ENCODE data around the gene KRTAP5-7.
"Not testable (repeated sequence)": the region's sequence is repeated elsewhere in the genome, so short reads cannot be mapped to it uniquely, and the experiment has no call there.

KRTAP5-7 gene, protein sequence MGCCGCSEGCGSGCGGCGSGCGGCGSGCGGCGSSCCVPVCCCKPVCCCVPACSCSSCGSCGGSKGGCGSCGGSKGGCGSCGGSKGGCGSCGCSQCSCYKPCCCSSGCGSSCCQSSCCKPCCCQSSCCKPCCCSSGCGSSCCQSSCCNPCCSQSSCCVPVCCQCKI

GRCh38 chr11:71526796-71527575 is at the start of gene KRTAP5-7:
Gene KRTAP5-7, plus strand, starts transcription at chr11:71527267. Its CDS starts 34 bp downstream, at chr11:71527301.
- DNase-seq, result not testable (repeated sequence)

- no peak for DNase-seq
Measured at GRCh38 chr11:71477641-71478527, 49.2 kb upstream of the KRTAP5-7 start.

DNA sequence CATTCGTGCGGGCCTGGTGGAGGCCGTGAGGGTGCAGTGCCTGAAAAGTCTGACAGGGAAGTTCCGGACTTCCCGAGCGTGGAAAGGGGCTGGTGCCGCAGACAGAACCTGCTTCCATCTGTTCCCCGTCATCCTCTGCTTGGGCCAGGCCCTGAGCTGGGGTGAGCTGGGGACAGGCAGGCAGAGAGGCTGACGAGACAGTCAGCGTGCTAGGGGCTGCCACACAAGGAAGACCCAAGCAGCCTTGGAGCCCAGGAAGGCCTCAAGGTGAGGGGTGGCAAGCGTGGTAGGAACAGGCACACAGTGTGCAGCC is 48.6 kb upstream of the KRTAP5-7 start:
- DNase-seq, result no peak

GRCh38 chr11:71481101-71481960 is 45.7 kb upstream of the KRTAP5-7 start:
- DNase-seq, result no peak

GRCh38 chr11:71482216-71482615 is 44.9 kb upstream of the KRTAP5-7 start:
- no peak for DNase-seq

DNA sequence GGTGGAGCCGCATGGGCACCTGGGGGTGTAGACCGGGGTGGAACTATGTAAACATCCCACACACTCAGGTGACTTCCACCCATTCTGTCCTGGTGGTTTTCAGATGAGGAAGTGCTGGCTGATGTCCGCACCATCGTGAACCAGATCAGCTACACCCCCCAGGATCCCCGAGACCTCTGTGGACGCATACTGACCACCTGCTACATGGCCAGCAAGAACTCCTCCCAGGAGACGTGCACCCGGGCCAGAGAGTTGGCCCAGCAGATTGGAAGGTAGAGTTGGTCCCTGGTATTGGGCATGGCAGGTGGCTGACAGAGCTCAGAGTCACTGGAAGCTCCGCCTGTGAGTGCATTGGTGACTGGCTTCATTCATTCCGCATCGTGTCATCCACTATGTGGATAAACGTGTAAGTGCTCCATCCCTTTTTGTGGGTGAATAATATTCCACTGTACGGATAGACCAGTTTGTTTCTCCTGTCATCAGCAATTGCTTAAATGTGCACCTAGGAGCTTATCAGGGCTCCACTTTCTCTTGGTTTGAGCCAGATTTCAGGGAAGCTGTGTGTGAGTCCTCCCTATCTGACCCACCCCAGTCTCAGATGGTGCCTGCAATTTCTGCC is 44.2 kb upstream of the KRTAP5-7 start:
- DNase-seq, result no peak

- DNase-seq, result no peak
Measured at GRCh38 chr11:71483692-71484091, 43.4 kb upstream of the KRTAP5-7 start.

GRCh38 chr11:71484248-71485062 is 42.6 kb upstream of the KRTAP5-7 start:
- DNase-seq, result no peak

DNA sequence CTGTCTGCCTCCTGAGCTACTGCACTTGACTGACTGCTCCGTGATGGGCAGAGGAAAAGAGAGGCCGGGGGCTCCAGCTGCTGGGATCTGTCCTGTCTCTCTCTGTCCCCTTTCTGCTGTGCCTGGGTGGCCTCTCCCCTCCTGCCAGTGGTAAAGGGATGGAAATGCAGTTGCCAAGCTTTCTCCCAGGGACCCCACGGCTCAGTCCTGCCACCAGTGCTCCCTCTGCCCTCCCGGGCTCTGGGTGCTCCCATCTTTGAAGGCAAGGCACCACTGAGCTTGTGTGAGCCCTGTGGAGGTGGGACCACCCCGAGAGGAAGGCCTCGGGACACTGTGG is 42.0 kb upstream of the KRTAP5-7 start:
- DNase-seq, result no peak

DNA sequence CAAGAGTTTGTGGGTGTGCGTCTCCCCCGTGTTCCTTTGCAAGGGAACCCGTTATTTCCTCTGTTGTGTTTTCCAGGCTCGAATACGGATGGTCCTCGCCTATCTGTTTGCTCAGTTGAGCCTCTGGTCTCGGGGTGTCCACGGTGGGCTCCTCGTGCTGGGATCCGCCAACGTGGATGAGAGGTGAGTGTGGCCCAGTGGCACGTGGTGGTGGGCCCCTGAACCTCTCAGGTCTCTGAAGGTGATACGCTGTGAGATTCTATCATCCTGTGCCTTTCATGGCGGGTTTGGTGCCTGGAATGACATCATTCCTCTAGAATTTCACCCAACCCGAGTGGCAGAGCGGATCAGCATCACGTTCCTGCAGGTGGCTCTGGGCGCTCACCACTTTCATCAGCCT is 41.6 kb upstream of the KRTAP5-7 start:
- DNase-seq, result no peak

DNA sequence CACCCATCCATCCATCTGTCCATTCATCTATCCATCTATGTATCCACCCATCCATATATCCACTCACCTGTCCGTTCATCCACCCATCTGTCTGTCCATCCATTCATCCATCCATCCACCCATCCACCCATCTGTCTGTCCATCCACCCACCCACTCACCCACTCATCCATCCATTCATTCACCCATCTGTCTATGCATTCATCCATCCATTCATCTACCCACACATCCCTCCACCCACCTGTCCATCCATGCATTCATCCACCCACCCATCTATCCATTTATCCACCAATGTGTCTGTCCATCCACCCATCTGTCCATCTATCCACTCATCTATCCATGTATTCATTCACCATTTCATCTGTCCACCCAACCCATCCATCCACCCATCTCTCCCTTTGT is 40.7 kb upstream of the KRTAP5-7 start:
- DNase-seq, result no peak

DNA sequence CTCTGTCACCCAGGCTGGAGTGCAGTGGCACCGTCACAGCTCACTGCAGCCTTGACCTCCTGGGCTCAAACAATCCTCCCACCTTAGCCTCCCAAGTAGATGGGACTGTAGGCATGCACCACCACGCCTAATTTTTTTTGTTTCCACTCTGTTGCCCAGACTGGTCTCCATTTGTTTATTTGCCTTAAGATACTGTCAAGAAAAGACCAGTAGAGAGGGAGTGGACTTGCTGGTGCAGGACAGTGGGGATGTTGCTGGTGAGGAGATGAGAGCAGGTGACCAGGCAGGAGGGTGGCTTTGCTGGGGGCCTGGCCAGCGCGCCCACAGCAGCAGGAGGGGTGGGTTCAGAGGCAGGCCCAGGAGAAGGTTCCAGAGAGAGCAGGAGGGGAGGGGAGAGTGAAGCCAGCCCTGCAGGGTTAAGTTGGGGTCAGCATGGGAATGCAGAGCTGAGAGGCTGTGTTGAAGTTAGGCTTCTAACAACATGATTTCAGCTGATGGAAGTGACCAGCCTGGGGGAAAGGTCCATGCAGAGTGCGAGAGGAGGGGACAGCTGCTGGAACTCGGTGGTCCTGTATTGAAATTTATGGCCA is 38.3 kb upstream of the KRTAP5-7 start:
- DNase-seq, result no peak

DNA sequence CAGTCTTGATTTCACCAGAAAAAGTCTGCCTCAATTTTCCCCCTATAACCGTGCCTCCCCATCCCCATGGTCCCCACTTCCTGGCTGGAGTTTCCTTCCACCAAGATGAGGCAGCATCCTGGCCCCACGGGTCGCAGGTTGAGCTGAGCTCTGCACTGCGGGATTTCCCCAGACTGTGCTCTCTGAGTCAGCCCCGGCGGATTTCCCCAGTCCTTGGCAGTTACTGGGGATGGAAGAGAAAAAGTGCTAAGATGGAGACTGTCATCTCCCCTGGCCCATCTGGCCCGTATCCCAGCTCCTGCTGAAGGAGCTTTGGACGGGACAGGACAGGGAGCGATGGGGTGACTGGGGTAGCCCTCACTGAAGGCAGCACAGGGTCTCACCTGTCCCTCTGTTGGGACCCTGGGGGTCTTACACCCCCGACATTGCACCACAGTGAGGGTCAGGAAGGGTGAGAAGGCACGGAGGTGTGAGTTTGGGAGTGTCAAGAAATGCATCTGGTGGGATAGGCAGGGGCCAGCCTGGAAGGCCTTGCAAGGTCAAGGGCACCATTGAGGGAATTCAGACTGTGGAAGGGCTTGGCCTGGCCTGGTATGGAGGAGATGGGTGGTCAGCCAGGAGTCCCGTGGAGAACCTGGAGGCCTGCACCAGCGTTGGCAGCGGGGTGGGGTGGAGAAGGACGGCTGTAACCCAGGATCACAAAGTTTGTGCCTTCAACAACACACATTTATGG is 37.6 kb upstream of the KRTAP5-7 start:
- DNase-seq, result no peak

GRCh38 chr11:71490044-71490730 is 36.9 kb upstream of the KRTAP5-7 start:
- DNase-seq, result no peak

DNA sequence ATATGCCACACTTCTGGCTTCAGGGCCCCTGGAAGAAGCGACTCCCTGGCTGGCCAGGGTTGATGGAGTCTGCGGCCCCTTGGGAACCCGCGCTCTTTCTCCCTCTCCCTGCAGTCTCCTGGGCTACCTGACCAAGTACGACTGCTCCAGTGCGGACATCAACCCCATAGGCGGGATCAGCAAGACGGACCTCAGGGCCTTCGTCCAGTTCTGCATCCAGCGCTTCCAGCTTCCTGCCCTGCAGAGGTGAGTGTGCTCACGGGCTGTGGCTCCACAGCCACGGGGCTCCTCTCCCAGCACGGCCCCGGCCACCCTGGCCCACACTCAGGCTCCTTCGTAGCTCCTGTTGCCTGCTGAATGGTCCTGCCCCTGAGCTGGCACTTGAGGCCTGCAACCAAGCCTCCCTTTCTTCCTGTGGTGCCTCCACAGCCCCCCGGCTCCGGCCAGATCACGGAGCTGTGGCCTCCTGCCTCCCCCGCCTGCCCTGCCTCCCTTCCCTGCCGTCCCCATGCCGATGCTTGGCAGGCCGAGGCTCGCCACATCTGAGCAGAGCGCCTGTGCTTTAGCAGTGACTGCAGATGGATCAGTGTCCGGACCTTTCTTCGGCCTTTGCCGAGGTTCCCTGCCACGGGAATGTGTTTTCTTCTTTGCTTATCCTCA is 36.2 kb upstream of the KRTAP5-7 start:
- no peak for DNase-seq

- no peak for DNase-seq
Measured at GRCh38 chr11:71491531-71491930, 35.5 kb upstream of the KRTAP5-7 start.

DNA sequence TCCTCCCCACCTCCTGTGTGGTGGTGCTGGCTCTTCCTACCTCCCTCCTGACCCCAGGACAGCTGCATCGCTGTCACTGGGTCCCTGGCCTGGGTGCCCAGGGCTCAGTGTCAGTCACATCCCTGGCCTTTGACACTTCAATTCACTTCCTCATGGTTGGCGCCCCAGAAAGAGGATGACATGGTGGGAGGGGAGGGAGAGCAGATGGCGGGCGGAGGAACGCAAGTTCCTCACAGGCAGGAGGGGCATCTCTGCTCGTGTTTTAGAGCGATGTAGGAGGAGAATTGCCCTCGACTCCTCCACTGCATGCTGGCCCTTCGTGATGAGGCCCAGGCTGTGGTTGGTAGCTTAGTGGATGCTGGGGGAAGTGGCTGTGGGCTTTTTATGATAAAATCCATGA is 35.1 kb upstream of the KRTAP5-7 start:
- no peak for DNase-seq

DNA sequence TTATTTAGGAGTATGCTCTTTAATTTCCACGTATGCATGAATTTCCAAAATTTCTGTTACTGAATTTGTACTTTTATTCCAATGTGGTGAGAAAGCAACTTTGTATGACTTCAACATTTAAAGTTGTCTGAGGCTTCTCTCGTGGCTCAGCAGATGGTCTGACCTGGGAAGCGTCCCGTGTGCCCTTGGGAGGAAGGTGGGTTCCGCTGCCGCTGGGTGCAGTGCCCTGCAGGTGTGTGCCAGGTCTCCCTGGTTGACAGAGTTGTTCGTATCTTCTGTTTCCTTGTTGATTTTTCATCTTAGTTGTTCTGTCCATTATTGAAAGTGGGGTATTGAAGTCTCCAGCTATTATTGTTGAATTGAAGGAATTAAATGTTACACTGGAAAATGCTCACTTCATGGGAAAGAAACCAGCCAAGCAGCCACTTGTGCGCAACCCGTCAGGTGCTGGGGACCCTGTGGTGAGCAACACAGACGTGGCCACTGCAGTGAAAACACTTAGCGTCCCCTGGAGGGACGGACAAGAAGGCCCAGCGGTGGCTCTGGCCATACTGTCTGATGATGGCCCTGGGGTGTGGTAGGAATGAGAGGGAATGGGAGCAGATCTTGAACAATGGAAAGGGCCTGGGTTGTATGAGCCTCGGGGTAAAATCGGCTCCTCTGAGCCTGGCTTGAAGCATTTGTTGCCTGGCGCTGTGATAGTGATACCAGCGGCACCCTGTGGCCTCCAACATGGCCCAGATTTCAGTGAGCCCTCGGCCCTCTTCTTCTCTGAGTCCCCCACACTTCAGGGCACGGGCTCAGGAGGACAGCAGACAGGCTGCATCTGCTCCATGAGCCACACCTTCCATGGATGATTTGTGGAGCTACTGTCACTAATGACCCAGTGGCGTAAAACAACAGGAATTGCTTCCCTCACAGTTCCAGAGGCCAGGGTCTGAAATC is 31.5 kb upstream of the KRTAP5-7 start:
- no peak for DNase-seq

Data from NCI-H1694 (cell line).